ENCODE results near the gene RAP1A.

DNA sequence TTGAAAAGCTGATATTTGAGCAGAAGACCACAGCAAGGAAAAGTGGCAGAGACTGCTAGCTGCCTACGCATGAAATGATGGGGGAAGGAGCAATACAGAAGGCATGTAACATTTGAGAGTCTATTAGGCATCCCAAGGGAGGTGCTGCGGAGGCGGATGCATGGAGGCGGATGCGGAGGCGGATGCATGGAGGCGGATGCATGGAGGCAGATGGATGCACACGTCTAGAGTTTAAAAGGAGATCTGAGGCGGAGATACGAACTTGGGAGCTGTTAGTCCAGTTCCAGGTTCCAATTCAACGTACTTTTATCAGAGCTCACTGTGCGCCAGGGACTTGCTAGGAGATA lies 135.4 kb downstream of the RAP1A start:
- no peak for TF ChIP-seq EZH2 (IDR thresholded peaks at IDR 0.05; ENCODE audit: borderline replicate concordance, low read length)
- TF ChIP-seq, protein P1, sequence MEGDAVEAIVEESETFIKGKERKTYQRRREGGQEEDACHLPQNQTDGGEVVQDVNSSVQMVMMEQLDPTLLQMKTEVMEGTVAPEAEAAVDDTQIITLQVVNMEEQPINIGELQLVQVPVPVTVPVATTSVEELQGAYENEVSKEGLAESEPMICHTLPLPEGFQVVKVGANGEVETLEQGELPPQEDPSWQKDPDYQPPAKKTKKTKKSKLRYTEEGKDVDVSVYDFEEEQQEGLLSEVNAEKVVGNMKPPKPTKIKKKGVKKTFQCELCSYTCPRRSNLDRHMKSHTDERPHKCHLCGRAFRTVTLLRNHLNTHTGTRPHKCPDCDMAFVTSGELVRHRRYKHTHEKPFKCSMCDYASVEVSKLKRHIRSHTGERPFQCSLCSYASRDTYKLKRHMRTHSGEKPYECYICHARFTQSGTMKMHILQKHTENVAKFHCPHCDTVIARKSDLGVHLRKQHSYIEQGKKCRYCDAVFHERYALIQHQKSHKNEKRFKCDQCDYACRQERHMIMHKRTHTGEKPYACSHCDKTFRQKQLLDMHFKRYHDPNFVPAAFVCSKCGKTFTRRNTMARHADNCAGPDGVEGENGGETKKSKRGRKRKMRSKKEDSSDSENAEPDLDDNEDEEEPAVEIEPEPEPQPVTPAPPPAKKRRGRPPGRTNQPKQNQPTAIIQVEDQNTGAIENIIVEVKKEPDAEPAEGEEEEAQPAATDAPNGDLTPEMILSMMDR (IDR thresholded peaks at IDR 0.05; ENCODE audit: low read length) = no peak

Data from OCI-LY1 (cell line).